NCI-H2171 treated with DMSO at 0.1 percent for 48 hours (cell line): ENCODE results near the gene GAL3ST2.
"Not testable (repeated sequence)": the region's sequence is repeated elsewhere in the genome, so short reads cannot be mapped to it uniquely, and the experiment has no call there.

Source experiments
- DNase-seq: peaks from one replicate; lab custom pipeline; 2025; lab: John Stamatoyannopoulos, UW

GAL3ST2 gene

DNA sequence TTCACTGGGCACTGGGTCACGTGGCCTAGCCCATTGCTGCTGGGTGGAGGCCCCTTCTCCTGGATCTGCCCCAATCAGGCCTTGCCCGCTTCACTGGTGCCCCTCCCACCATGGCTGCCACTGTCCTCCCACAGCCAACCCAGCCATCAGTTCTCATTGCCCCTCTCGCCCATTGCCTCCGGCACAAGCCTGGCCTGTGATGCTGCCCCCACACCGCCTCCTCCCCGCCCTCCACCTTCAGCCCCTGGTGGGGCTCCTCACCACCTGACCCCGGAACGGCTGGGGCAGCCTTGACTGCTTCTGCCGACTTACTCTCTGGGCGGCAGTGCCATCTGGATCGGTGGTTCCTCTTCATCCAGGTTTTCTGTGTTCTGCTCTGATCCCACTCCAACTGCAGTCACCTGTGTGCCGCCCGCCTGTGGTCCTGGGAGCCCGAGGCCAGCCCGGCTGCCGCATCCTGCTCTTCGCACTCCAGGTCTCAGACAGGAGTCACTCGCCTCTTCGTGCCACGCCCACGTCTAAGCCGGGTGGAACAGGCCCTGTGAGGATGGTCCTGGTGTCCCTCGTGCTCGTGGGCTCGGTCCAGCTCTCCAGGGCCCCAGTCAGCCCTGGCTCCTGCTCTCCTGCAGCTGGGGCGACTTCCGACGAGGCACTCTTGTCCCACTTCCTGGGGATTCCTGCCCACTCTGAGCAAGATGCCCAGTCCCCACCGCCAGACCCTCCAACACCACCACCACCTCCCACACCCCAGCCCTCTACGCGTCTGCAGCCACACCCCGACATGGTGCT, 28.0 kb upstream of the GAL3ST2 start:
- DNase-seq, result no peak

DNA sequence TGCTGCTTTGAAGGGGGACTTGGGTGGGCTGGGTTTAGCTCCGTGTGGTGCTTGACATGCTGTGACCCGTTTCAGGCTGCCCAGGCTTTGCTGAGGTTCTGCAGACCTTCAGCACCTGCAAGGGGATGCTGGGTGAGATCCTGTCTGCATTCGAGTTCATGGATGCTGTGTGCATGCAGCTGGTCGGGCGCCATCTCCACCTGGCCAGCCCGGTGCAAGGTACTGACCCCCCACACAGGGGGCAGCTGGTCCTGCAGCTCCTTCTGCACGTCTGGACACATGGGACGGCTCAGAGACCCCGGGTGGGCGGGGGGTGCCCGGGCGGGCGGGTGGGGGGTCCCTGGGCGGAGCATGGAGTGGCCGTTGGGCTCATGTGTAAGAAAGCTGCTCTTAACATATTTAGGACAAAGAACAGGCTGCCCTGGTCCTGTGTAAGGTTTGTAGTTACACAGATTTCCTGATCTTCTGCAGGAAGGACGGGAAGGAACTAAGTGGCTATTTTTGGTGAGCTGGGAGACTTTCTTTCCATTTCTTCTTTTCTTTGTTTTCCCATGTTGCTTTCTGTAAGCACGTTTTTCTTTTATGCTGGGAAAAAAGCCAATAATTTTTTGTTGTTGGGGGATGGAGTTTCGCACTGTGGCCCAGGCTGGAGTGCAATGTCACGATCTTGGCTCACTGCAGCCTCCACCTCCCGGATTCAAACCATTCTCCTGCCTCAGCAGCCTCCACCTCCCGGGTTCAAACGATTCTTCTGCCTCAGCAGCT, 26.4 kb upstream of the GAL3ST2 start:
- DNase-seq, result no peak

DNA sequence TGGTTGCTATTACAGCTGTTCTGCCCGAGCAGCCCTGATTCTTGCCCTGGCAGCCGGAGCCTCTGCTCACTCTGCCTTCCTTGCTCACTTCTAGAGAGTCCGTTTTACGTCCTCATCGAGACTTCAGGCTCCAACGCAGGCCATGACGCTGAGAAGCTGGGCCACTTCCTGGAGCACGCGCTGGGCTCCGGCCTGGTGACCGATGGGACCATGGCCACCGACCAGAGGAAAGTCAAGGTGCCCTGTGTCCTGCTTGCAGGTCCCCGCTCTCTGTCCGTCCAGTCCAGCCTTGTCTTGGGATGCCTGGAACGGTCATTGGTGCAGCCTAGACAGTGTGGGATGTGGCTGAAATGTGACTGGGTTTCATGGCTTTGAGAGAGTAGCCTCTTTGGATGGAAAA, 25.5 kb upstream of the GAL3ST2 start:
- no peak for DNase-seq

DNA sequence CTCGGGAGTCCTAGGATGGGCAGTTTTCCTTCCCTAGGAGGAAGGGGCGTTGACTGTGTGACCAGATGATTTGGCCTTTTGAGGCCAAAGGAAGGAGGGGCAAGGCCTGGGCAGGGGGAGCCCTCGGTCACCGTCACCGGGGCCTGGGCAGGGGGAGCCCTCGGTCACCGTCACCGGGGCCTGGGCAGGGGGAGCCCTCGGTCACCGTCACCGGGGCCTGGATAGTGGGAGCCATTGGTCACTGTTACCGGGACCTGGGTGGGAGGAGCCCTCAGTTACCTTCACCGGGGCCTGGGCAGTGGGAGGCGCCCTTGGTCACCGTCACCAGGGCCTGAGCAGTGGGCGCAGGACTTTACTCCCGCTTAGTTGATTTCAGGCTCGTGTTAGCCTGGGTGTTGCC, 24.8 kb upstream of the GAL3ST2 start:
- no peak for DNase-seq

DNA sequence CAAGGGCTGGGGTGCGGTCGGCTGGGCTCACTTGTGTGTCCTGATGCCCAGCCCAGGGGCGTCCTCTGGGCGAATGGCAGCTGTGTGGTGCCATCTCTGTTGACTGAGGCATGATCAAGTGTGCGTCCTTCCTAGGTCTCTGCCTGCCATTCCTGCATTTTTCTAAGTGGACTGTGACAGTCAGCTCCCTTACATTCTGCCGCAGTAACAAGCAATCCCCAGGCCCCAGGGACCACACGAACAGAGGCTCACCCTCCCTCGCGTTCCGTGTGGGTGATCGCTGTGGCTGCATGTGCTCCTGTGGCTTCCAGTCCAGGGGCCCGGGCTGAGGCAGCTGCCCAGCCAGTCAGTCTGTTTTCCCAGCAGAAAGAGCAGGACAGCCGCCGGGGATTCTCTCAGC, 24.4 kb upstream of the GAL3ST2 start:
- DNase-seq, result no peak

DNA sequence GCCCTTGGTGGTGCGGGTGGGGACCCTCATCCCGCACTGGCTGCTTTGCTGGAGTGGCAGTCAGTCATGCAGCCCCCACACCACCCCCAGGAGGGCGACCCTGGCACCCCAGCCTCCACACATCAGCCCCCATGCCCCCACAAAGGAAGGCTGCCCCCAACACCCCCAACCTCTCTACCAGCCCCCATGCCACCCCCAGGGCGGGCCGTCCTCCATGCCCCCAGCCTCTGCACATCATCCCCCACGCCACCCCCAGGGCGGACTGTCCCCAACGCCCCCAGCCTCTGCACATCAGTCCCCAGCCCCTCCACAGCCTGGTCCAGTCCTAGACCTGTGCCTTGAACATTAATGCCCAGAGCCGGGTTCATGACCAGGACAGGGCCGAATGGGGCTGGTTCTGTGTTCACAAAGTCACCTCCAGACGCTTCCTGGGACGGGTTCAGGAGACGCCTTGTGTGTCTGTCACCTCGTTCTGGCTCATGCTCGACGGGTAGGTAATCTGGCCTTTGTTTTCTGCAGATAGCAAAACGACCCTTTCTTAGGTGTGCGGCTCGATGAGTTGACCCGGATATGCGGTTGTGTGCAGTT, 23.8 kb upstream of the GAL3ST2 start:
- DNase-seq, result no peak

DNA sequence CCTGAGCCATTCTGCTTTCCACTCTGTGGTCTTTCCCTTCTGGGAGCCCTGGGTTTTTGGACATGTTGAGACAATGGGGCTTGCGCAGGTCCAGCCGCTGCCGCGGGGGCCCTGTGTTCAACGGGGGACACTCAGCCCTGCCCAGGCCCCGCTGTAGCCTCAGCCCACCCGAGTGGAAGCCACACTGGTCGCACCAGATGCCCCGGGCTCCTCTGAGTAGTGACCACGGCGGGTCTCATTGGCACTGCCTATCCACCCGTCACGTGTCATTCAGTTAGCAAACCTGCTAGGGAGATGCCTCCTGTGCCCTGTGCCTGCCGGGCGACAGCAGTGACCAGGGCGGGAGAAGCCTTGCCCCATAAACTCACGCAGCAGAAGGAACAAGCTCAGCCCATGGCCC, 23.1 kb upstream of the GAL3ST2 start:
- DNase-seq, result no peak

DNA sequence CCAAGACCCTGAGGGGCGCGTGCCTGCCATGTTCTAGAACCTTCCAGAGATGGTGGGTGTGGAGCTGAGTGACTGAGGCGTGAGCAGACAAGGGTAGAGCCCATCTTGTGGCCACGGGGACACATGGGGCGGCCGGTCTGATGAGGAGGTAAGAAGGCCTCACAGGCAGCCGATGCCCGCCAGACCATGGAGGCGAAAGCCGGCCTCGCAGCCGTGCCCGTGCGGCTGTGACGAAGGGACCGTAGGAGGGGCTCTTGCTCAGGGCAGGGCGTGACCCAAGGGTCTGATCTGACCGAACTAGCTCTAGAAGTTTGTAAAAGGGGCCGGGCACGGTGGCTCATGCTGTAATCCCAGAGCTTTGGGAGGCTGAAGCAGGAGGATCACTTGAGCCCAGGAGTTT, 22.6 kb upstream of the GAL3ST2 start:
- no peak for DNase-seq

DNA sequence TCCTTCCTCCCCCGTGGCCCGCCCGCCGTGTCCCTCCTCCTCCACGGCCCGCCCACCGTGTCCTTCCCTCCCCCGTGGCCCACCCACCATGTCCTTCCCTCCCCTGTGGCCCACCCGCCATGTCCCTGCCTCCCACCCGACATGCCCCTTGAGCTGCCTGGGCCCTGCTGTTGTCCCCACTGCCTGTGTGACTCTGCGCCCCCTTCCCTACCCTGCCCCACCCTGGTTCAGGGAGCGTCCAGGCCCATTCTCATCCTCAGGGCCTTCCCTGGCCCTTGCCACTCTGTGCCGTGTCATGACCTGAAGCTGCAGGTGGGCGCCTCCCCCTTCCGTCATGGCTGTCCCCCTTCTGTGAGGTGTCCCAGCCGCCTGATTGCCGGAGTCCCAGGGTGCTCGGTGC, 21.5 kb upstream of the GAL3ST2 start:
- DNase-seq, result no peak

DNA sequence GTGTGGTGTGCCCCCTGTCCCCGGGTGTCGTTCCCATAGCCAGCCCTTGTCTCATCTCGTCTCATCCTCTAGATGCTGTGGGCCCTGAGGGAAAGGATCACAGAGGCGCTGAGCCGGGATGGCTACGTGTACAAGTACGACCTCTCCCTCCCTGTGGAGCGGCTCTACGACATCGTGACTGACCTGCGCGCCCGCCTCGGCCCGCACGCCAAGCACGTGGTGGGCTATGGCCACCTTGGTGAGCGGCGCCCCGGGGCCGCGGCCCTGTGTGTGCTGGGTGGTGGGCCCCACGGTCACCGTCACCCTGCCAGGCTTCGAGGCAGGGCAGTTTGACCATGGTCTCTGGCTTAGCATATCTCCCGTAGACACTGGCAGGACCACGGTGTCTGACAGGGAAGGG, 20.8 kb upstream of the GAL3ST2 start:
- DNase-seq, result no peak

DNA sequence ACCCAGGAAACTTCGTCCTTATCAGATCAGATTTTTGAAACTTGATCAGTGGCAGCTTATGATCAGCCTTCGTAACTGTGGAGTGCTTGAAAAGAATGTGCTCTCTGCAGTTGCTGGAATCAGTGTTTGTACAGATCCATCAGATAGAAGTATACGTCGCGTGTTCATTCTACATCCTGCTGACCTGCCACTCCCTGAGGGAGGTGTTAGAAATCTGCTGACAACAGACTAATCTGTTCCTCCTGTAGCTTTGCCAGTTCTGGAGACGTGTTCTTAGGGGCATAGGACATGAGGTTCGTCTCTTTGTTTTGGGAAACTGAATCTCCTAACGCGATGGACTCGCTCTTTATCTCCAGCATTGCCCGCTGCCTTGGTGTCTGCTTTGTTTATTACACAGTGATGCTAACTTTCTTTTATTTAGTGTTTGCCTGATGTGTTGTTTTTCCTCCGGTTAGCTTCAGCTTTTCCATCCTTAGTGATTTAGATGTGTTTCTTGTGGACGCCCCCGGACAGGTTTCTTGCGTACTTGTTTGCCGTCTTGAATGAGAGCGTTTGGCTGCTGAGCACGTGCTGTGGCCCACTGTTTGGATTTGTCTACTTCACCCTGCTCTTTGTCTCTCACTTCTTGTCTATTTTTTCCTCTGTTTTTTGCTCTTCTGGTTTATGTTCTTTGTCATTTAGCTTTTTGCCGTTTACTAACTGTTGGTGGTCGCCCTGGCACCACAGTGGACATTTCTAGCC, 17.4 kb upstream of the GAL3ST2 start:
- no peak for DNase-seq

DNA sequence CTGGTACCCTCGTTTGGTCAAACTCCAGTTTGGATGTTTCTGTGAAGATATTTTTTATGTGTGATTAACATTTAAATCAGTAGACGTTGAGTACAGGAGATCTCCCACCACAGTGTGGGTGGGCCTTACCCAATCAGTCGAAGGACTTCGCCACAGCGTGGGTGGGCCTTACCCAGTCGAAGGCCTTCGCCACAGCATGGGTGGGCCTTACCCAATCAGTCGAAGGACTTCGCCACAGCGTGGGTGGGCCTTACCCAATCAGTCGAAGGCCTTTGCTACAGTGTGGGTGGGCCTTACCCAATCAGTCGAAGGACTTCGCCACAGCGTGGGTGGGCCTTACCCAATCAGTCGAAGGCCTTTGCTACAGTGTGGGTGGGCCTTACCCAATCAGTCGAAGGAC, 16.7 kb upstream of the GAL3ST2 start:
- not testable (repeated sequence) for DNase-seq

DNA sequence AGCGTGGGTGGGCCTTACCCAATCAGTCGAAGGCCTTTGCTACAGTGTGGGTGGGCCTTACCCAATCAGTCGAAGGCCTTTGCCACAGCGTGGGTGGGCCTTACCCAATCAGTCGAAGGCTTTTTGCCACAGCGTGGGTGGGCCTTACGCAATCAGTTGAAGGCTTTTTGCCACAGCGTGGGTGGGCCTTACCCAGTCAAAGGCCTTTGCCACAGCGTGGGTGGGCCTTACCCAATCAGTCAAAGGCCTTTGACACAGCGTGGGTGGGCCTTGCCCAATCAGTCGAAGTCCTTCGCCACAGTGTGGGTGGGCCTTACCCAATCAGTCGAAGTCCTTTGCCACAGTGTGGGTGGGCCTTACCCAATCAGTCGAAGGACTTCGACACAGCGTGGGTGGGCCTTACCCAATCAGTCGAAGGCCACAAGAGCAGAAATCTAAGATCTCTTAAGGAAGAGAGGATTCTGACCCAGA, 16.3 kb upstream of the GAL3ST2 start:
- no peak for DNase-seq

DNA sequence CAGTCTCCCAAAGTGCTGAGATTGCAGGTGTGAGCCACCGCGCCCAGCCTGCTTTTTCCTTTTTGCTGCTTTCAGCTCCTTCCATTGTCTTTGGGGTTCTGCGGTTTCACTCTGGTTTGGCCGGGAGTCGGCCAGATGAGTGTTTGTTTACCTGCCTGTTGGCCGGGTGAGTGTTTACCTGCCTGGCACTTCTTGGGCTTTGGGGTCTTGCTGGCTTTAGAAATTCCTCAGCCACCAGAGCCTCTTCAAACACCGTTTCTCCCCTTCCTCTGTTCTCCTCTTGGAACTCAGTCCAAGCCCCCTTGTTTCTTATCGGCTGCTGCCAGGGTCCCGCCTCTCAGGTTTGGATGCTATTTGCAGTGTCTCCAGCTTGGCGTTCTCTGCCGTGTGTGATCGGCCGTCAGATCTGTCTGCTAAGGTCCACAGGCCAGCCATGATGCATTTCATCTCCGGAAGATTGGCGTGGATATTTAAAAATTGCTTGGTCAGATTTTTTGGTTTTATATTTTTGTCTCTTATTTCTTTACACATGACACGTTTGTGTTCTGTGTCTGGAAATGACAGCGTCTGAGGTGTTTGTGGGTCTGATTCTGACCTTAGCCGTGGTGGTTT, 14.2 kb upstream of the GAL3ST2 start:
- no peak for DNase-seq

DNA sequence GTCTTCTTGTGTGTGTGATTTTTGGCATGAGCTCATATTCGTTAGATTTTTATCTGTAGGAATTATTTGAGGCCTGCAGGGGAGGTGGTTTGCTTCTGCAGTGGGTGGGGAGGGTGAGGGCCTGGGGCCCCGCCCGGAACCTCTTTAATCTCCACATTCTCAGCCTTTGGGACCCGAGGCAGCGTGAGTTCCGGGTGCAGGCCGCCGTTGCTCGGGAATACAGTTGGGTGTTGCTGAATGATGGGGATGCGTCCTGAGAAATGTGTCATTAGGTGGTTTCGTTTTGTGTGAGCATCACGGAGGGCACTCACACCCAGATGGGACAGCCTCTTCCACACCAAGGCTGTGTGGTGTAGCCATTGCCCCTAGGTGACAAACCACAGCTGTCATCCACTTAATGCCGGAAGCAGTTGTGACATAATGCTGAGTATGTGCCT, 13.7 kb upstream of the GAL3ST2 start:
- DNase-seq, result no peak

DNA sequence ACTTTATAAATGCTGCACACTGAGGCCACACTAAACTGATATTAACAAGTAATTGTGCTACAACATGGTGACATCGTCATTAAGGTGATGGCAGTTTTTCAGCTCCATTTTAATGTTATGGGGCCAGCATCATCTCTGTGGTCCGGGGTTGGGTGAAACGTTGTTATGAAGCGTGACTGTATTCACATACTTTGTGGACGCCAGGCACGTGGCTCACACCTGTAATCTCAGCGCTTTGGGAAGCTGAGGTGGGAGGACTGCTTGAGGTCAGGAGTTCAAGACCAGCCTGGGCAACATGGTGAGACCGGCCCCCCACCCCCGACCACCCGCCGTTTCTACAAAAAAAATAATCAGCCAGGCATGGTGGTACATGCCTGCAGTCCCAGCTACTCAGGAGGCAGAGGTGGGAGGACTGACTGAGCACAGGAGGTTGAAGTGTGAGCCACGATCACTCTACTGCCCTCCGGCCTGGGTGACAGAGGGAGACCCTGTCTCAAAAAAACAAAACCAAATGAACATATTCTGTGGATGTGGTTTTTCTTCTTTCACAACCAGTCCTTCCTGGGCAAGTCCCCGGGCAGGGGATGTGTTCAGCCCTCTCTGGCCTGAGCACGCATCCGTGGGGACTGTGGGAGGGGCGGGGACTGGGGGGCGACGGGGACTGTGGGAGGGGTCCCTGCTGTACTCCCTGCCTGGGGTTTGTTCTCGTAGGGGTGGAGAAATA, 12.9 kb upstream of the GAL3ST2 start:
- no peak for DNase-seq

DNA sequence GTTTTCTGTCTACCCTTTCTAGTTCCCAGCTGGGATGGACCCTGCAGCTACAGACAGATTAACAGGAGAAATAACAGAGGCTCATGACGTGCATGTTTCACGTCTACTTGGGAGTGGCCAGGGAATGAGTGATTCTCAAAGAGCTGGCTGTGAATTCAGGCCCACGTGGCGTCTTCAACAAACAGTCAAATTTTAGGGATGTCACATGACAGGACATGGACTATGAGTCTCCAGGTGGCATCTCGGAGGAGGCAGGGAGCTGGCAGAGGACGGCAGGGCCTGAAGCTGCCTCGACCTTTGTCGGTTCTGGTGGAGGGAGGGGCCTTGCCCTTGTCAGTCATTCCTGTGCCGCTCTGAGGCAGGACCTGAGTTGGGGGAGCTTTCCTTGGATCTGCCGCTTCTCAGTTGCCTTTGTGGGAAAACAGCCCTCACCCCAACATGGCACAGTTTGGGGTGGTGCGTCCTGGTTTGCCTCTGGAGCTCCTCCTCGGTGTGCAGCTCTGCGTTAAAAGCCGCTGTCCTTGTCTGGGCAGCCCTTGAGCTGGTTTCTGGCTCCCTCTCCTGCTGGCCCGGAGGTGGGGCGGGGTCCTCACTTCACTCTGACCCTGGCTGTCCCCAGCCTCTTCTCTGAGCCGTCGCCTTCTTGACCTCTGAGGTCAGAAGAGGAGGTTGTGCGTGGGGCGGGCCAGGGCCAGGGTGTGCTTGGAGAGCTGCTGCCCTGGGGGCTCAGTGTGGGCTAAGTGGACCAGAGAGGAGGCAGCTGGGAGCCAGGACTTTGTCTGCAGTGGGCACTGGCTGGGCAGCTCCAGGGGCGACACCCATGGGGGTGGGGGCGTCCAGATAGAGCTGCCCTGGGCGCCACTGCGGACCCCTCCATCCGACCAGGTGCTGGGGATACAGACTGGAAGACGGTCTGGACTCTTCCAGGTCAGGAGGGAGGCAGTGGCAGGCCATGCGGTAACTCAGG, 12.1 kb upstream of the GAL3ST2 start:
- no peak for DNase-seq

DNA sequence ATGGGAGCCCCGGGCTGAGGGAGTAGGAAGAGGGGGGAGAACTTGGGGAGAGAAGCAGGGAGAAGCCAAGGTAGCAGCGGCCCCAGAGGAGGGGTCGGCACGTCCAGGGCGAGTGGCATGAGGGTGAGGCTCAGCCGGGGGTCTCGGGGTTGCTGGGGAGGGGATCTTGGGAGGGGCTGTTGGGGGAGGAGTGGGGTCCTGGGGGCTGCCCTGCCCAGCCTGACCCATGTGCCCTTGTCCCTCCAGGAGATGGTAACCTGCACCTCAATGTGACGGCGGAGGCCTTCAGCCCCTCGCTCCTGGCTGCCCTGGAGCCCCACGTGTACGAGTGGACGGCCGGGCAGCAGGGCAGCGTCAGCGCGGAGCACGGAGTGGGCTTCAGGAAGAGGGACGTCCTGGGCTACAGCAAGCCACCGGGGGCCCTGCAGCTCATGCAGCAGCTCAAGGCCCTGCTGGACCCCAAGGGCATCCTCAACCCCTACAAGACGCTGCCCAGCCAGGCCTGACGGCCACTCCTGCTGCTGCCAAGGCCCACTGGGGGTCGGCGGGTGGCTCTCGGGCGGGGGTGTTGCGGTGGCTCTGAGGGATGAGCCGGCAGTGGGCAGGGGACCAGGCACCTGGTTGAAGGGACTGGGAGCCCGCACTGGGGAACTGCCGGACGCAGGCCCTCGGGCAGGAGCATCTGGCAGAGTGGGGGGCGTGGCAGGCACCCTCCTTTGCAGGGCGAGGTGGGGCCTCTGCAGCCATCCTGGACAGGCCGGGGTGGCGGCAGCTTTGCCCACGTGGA, 9.0 kb upstream of the GAL3ST2 start:
- no peak for DNase-seq

DNA sequence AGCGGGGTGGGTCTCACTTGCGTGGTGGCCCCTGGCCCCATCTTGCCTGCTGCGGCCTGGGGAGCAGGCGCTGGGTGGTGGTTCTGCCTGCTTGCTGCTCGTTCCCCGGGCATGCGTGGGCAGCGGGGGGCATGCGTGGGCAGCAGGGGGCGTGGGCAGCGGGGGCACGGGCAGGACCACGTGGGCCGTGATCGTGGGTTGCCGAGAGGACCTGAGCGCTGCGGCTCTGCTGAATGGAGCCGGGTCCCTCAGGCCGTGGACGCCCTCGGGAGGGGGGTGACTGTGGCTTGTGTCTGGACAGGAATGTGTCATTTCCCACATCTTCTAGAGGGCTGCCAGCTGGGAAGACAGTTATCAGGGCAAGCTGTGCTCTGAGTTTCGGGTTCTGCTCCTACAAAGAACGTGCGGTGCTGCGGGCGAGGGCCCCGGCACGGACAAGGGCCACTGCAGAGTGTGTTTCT, 8.3 kb upstream of the GAL3ST2 start:
- DNase-seq, result no peak
